H1 (cell line): ENCODE results near the gene WDR33. TPM values are rescaled to one million over a fixed set of nuclear protein-coding genes. Genes with fewer than 3 reads are reported as not detected.

Source experiments
- CHD2 ChIP-seq: IDR thresholded peaks from 2 replicates; pipeline ENCODE4 v1.6.1; 2012; ENCODE audit warnings: low read length, improper control_type of control experiment
- CREB1 ChIP-seq: IDR thresholded peaks from 2 replicates; pipeline ENCODE4 v1.6.1; 2012; ENCODE audit warnings: inconsistent platforms
- HDAC2 ChIP-seq, 2 experiments: fragments of 300-600 bp in 1 of 2; sonication (generic) in 1 of 2; IDR thresholded peaks; 2 replicates each; pipeline ENCODE4 v1.6.1; 2011 to 2012; ENCODE audit warnings: low read depth in 2 of 2, low read length in 2 of 2, mild to moderate bottlenecking in 2 of 2, moderate library complexity in 2 of 2, borderline replicate concordance in 1 of 2, inconsistent platforms in 1 of 2
- SRF ChIP-seq: IDR thresholded peaks from 2 replicates; pipeline ENCODE4 v1.6.1; 2011; ENCODE audit warnings: mild to moderate bottlenecking, low read depth, low read length, moderate library complexity
- TAF7 ChIP-seq: optimal IDR thresholded peaks from 2 replicates; pipeline ENCODE3; 2011; ENCODE audit warnings: low read depth, mild to moderate bottlenecking, inconsistent platforms, low read length, moderate library complexity, borderline replicate concordance
- polyA plus RNA-seq, 7 experiments: library from polyadenylated mRNA; depleted of rRNA in 3 of 7; stranded (reverse) in 5 of 7; unstranded in 2 of 7; fragments of >200 nt in 5 of 7; fragments of 200-250 nt in 2 of 7; gene quantifications; 1 replicate in 5 of 7; 2 replicates in 1 of 7; 4 replicates in 1 of 7; pipeline versions ENCODE4 v1.2.1 to v1.2.3, GENCODE V29; 2011 to 2013; ENCODE audit warnings: missing spikeins in 2 of 7, mixed read lengths in 2 of 7
- total RNA-seq: library from RNA; stranded (reverse); fragmentation: NEBNext Ultra II Directional; extraction: Animal tissue kit (Norgen Biotek cat#: 25700); gene quantifications from 2 replicates; pipeline ENCODE4 v1.2.1, GENCODE V29; 2021

WDR33 gene
- total and polyA plus RNA-seq, 2 of the 8 experiments (the other 6 are each of a cell fraction or from before 2014, with no cell fraction given): 18.1 to 82.7 TPM

GRCh38 chr2:127721311-127721977 lies 89.5 kb downstream of the WDR33 start (continued):
- TF ChIP-seq CREB1 (no peak), CHD2 (no peak), TAF7 (no peak), HDAC2 (IDR thresholded peaks at IDR 0.05; ENCODE audit: borderline replicate concordance in 1 of 2, low read depth in 2 of 2, low read length in 2 of 2) (no peak), SRF (no peak)
